A549 treated with ZK216348 at 1 μM for 4 hours (cell line): Measurements from ENCODE around the gene RFT1. TPM values are rescaled to one million over a fixed set of nuclear protein-coding genes. Genes with fewer than 3 reads are reported as not detected.

Experiments
- total RNA-seq: library from RNA; stranded (reverse); fragments of 200-300 nt; extraction: Qiagen RNA extraction; gene quantifications from 5 replicates; pipeline ENCODE4 v1.2.3, GENCODE V29; 2022; ENCODE audit warnings: low read depth

The RFT1 gene
- 18.8 to 29.2 TPM (median 26.9 TPM) in 5 replicates for total RNA-seq

GRCh38 chr3:53130179-53131061, at the start of gene RFT1:
TSS of gene RFT1 (minus strand) at chr3:53130435. CDS start at chr3:53130400, 35 bp downstream.

GRCh38 chr3:53160660-53161449, 30.6 kb upstream of the RFT1 start, which contains the start of gene PRKCD:
TSS of gene PRKCD (plus strand) at chr3:53161209. CDS start at chr3:53178423, 17,214 bp downstream.

GRCh38 chr3:53045518-53046170, 84.6 kb downstream of the RFT1 start, which contains the start of gene SFMBT1:
TSS of gene SFMBT1 (minus strand) at chr3:53046073. CDS start at chr3:52969128, 76,945 bp downstream.

Other genes starting within 250 kb of the RFT1 start
- 5.5 to 10.8 TPM (median 8.0 TPM) in 5 replicates for gene STIMATE, start 232.9 kb downstream of the RFT1 start, total RNA-seq
- 7.7 to 9.2 TPM (median 9.1 TPM) in 5 replicates for gene SFMBT1, start 84.4 kb downstream of the RFT1 start, total RNA-seq
- gene PRKCD, start 30.8 kb upstream of the RFT1 start, total RNA-seq = 24.2 to 39.1 TPM (median 34.7 TPM) in 5 replicates
- 1,392 to 2,125 TPM (median 1,974 TPM) in 5 replicates for gene TKT, start 125.6 kb upstream of the RFT1 start, total RNA-seq
- 4.8 to 8.7 TPM (median 6.6 TPM) in 5 replicates for gene DCP1A, start 217.1 kb upstream of the RFT1 start, total RNA-seq